Left lung (tissue), 10 donors: Measurements from ENCODE around the gene KCNMB2. TPM values are rescaled to one million over a fixed set of nuclear protein-coding genes. Genes with fewer than 3 reads are reported as not detected.

Experiments
- ATAC-seq: fragments of 200-7000 bp; cut with Tn5 transposase; one replicate; pipeline ENCODE4 v1.9.1; 2020; ENCODE audit warnings: moderate library complexity
- DNase-seq, 4 donors: peaks; one replicate each; pipeline ENCODE4 v3.0.0-alpha.2; 2013 to 2020
- H3K27ac ChIP-seq, 2 donors: fragments of 200-600 bp; sonication (generic) in 1 of 2; one replicate each; pipeline versions ENCODE4 v1.5.0 to v1.8.0; 2020 to 2021
- H3K27me3 ChIP-seq, 2 donors: fragments of 200-600 bp; sonication (generic) in 1 of 2; one replicate each; pipeline versions ENCODE4 v1.5.0 to v1.8.0; 2020 to 2021
- H3K36me3 ChIP-seq, 2 donors: fragments of 200-600 bp; sonication (generic) in 1 of 2; one replicate each; pipeline versions ENCODE4 v1.5.0 to v1.8.0; 2020 to 2021
- H3K4me1 ChIP-seq, 2 donors: fragments of 200-600 bp; one replicate each; pipeline ENCODE4 v1.8.0; 2021
- H3K4me3 ChIP-seq, 2 donors: fragments of 200-600 bp; sonication (generic) in 1 of 2; one replicate each; pipeline versions ENCODE4 v1.5.0 to v1.8.0; 2020 to 2021; ENCODE audit warnings: mild to moderate bottlenecking in 1 of 2
- H3K9me3 ChIP-seq, 2 donors: fragments of 200-600 bp; sonication (generic) in 1 of 2; one replicate each; pipeline versions ENCODE4 v1.5.0 to v1.8.0; 2020 to 2021
- intact Hi-C, 2 donors: fragments of 100-400 bp; cut with DNase I; formaldehyde crosslinking; loops; one replicate each; pipeline versions ENCODE4 v1.11.2 to v1.14.2; 2022
- polyA plus RNA-seq, 6 donors: library from polyadenylated mRNA; unstranded; fragments of 120-200 nt; gene quantifications; one replicate each; pipeline ENCODE4 v1.2.1, GENCODE V29; 2013; ENCODE audit not compliant: insufficient read length in 6 of 6
- total RNA-seq, 2 donors: library from RNA; stranded (reverse); fragmentation: NEBNext Ultra II Directional; extraction: Animal tissue kit (Norgen Biotek cat#: 25700); gene quantifications; one replicate each; pipeline ENCODE4 v1.2.1, GENCODE V29; 2021
- TF ChIP-seq, protein P1 (sequence below), 2 donors: fragments of 200-600 bp; sonication (generic) in 1 of 2; IDR thresholded peaks; one replicate each; pipeline versions ENCODE4 v1.5.0 to v1.8.0; 2021; ENCODE audit warnings: antibody characterized with exemption in 2 of 2
- donor health status: DM: no; HTN: yes; CAD: no.
- donor health status: DM: no; HTN: no; CAD: no.

Gene KCNMB2
- total and polyA plus RNA-seq, 8 donors = 0.45 to 16.9 (median 12.1) TPM

DNA sequence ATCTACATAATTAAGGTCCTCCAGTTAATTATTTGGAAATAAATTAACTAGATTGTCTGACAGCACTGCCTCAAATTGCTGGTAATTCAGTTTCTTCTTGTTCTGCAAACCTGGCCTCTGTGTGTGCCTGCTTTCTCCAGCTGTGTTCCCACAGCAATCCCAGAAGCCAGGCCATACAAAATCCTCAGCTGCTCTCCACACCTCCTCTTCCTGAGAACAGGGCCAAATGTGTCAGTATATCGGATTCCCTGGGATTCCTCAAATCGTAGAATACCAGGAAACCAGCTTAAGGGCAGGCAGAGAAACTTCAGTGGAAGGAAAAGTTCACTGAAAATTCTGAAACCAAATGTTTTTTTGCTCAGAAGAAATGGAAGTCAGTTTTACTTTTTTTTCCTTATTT is 273.9 kb downstream of the KCNMB2 start:
- intact Hi-C loops = no loop called here
- no peaks in the 10 kb centered on the region for H3K36me3 ChIP-seq
- ATAC-seq (no peak), DNase-seq (no peak)
- no peak overlapping the region for H3K4me3 ChIP-seq
- TF ChIP-seq, protein P1, sequence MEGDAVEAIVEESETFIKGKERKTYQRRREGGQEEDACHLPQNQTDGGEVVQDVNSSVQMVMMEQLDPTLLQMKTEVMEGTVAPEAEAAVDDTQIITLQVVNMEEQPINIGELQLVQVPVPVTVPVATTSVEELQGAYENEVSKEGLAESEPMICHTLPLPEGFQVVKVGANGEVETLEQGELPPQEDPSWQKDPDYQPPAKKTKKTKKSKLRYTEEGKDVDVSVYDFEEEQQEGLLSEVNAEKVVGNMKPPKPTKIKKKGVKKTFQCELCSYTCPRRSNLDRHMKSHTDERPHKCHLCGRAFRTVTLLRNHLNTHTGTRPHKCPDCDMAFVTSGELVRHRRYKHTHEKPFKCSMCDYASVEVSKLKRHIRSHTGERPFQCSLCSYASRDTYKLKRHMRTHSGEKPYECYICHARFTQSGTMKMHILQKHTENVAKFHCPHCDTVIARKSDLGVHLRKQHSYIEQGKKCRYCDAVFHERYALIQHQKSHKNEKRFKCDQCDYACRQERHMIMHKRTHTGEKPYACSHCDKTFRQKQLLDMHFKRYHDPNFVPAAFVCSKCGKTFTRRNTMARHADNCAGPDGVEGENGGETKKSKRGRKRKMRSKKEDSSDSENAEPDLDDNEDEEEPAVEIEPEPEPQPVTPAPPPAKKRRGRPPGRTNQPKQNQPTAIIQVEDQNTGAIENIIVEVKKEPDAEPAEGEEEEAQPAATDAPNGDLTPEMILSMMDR (IDR thresholded peaks at IDR 0.05) = no peak
- H3K9me3 ChIP-seq = no peaks in the 10 kb centered on the region
- no peaks in the 10 kb centered on the region for H3K27me3 ChIP-seq
- H3K4me1 ChIP-seq = no peaks in the 10 kb centered on the region
- no peak overlapping the region for H3K27ac ChIP-seq

DNA sequence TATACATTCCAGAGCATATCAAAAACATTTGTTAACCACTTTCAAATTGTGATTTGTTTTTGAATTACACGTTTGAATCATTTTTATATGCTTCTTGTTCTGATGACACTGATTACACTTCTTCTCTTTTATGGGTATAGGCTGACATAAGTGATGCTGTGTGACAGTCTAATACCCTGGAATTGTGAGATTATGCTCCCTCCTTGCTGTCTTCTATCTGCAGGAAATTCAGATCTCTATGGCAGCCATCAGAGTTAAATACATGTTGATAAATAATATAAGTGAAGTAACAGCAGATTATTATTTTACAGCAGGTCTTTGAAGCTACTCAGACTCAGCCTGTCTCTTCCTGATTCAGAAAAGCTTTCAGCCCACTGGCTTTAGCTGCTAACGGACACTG is 286.5 kb downstream of the KCNMB2 start:
- ATAC-seq = no peak
- peak overlapping the region in 1 of 2 donors; percentile 68 for H3K27ac ChIP-seq
- DNase-seq = no peak
- no peaks in the 10 kb centered on the region for H3K36me3 ChIP-seq
- no peaks in the 10 kb centered on the region for H3K4me1 ChIP-seq
- H3K9me3 ChIP-seq = no peaks in the 10 kb centered on the region
- intact Hi-C loops = no loop called here
- H3K4me3 ChIP-seq = no peak overlapping the region
- TF ChIP-seq, protein P1 (IDR thresholded peaks at IDR 0.05) = no peak
- no peaks in the 10 kb centered on the region for H3K27me3 ChIP-seq

DNA sequence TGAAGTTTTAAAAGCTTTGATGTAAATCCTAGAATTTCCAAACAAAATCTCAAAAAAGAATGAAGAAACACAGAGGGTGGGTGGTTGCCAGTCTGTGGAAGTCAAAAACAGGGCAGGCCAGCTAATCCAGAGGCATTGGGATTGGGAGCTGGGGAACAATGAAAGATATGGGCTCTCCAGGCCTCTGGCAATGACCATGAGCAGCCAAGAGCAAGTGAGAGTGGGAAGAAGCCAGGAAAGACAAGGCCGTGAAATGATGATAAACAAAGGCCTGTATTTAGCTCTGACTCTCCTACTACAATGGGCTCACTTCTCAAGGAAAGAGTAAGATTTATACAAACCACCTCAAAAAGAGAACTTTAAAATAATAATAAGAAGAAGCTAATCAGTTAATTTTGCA is 286.9 kb downstream of the KCNMB2 start:
- H3K4me1 ChIP-seq = no peaks in the 10 kb centered on the region
- H3K4me3 ChIP-seq = no peak overlapping the region
- intact Hi-C loops = no loop called here
- H3K36me3 ChIP-seq = no peaks in the 10 kb centered on the region
- peak overlapping the region; percentile 13 to 68 for H3K27ac ChIP-seq
- no peak for DNase-seq
- TF ChIP-seq, protein P1 (IDR thresholded peaks at IDR 0.05) = no peak
- H3K9me3 ChIP-seq = no peaks in the 10 kb centered on the region
- no peak for ATAC-seq
- no peaks in the 10 kb centered on the region for H3K27me3 ChIP-seq

DNA sequence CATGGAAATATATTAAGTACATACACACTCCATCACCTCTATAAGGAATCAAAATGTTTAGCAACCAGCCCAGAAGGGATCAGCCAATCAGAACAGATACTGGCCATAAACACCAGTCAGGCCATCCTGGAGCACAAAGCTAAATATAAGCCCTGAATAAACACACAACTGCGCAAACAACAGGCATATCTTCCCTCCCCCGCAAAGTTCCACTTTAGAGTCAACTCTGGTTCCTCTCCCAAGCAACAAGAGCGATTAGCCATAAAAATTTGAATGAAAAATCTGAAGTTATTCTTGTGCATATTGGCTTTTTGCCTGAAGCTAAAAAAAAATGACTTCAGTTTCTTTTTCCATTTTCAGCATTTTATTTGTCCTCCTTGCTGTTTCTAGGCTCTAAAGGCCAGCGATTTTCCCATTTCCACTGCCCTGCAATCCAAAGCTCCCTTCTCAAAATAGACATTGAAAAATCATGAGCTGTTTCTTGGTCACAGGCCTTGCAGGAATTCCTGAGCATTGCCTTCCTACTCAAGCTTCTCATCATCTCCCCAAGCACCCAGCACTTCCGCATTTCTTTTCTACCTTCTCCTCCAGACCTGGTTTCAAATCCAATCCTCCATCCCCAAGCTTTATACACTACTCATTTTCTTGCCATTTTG is 287.5 kb downstream of the KCNMB2 start:
- Histone ChIP-seq H3K9me3 (no peaks in the 10 kb centered on the region), H3K4me1 (no peaks in the 10 kb centered on the region), H3K4me3 (no peak overlapping the region), H3K36me3 (no peaks in the 10 kb centered on the region), H3K27ac (peak overlapping the region; percentile 13 to 68), H3K27me3 (no peaks in the 10 kb centered on the region)
- intact Hi-C loops = no loop called here
- ATAC-seq (peak; percentile 58), DNase-seq (peak in 1 of 4 donors; percentile 44)
- TF ChIP-seq, protein P1 (IDR thresholded peaks at IDR 0.05) = no peak

DNA sequence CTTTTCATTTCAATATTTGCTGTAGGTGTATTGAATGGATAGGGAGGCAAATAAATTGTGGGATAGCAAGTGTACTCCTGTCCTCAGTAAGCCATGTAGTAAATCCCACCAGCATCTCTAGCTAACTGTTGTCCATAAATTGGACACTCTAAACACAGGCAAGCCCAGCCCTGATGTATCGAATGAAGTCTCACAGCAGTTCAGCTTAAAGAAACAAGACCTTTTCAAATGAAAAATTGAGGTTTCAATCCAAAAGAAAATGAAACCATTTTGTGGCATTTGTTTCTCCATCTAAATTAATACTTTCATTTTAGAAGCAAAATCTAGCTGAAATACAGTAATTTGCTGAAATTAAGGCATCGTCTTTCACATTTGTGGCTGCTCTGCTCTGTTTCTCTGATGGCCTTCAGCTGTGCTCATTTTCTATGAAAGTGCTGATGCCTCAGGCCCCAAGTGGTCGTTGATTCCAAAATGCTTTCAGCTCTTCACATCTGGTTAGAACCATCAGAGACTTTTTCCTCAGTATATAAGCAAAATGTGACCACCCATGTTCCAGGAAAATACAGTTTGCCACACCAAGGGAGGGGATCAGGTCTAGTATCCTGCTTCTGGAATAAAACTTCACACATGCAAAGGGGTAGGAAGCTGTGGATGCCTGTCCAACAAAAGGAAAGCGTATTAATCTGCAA is 290.3 kb downstream of the KCNMB2 start:
- Histone ChIP-seq H3K9me3 (no peaks in the 10 kb centered on the region), H3K4me1 (no peaks in the 10 kb centered on the region), H3K4me3 (no peak overlapping the region), H3K27me3 (no peaks in the 10 kb centered on the region), H3K36me3 (no peaks in the 10 kb centered on the region), H3K27ac (no peak overlapping the region)
- DNase-seq (no peak), ATAC-seq (no peak)
- TF ChIP-seq, protein P1 (IDR thresholded peaks at IDR 0.05) = no peak
- intact Hi-C loops = no loop called here
